Fibroblast of lung (primary cell): Measurements from ENCODE around the gene NCR2. TPM values are rescaled to one million over a fixed set of nuclear protein-coding genes. Genes with fewer than 3 reads are reported as not detected.
A peak's percentile ranks its signal among the peaks of the same experiment; 100 is the strongest.

ENCODE experiments used
- DNase-seq, 2 donors: peaks; one replicate each; pipeline versions ENCODE4 v3.0.0 to v3.0.0-alpha.2; 2010; ENCODE audit warnings: low read depth in 2 of 2
- H2AFZ ChIP-seq: 2 replicates; pipeline ENCODE4 v1.5.1; 2012; ENCODE audit warnings: low read length, control low read depth, inconsistent platforms
- H3K27ac ChIP-seq: 2 replicates; pipeline ENCODE4 v1.5.1; 2011; ENCODE audit warnings: low read length, control low read depth; ENCODE audit not compliant: insufficient read depth
- H3K27me3 ChIP-seq: 2 replicates; pipeline ENCODE4 v1.5.1; 2011; ENCODE audit warnings: mild to moderate bottlenecking, low read length; ENCODE audit not compliant: control insufficient read depth, insufficient read depth
- H3K36me3 ChIP-seq: 2 replicates; pipeline ENCODE4 v1.5.1; 2011; ENCODE audit warnings: low read length; ENCODE audit not compliant: control insufficient read depth, insufficient read depth
- H3K4me1 ChIP-seq: 2 replicates; pipeline ENCODE4 v1.5.1; 2011; ENCODE audit warnings: low read length; ENCODE audit not compliant: control insufficient read depth, insufficient read depth; ENCODE audit errors: extremely low read depth
- H3K4me2 ChIP-seq: 2 replicates; pipeline ENCODE4 v1.5.1; 2011; ENCODE audit warnings: low read length, control low read depth; ENCODE audit not compliant: insufficient read depth; ENCODE audit errors: extremely low read depth
- H3K4me3 ChIP-seq, 4 experiments: fragments of 200-600 bp in 1 of 4; sonication (generic) in 1 of 4; replicated peaks in 1 of 4; 2 replicates each; pipeline ENCODE4 v1.5.1; 2011 to 2016; ENCODE audit warnings: low read length in 4 of 4, low read depth in 3 of 4, mild to moderate bottlenecking in 3 of 4, control low read depth in 2 of 4, inconsistent platforms in 1 of 4, mixed read lengths in 1 of 4; ENCODE audit not compliant: insufficient read depth in 1 of 4; ENCODE audit errors: control extremely low read depth in 1 of 4
- H3K79me2 ChIP-seq: 2 replicates; pipeline ENCODE4 v1.5.1; 2012; ENCODE audit warnings: mild to moderate bottlenecking, low read length, inconsistent platforms; ENCODE audit not compliant: control insufficient read depth, insufficient read depth
- H3K9ac ChIP-seq: 2 replicates; pipeline ENCODE4 v1.5.1; 2011; ENCODE audit warnings: mild to moderate bottlenecking, low read length, control low read depth; ENCODE audit not compliant: insufficient read depth
- H3K9me3 ChIP-seq: 2 replicates; pipeline ENCODE4 v1.5.1; 2012; ENCODE audit warnings: low read depth, low read length; ENCODE audit not compliant: control insufficient read depth, insufficient read depth
- H4K20me1 ChIP-seq: 2 replicates; pipeline ENCODE4 v1.5.1; 2011; ENCODE audit warnings: low read length; ENCODE audit not compliant: control insufficient read depth, insufficient read depth; ENCODE audit errors: extremely low read depth
- EZH2 ChIP-seq: IDR thresholded peaks from 2 replicates; pipeline ENCODE4 v1.5.1; 2012; ENCODE audit warnings: low read length, control low read depth, mild to moderate bottlenecking; ENCODE audit errors: missing control alignments
- polyA plus RNA-seq, 2 donors: library from polyadenylated mRNA; depleted of rRNA in 1 of 2; stranded (reverse) in 1 of 2; unstranded in 1 of 2; fragments of >200 nt; gene quantifications; 2 replicates each; pipeline ENCODE4 v1.2.1, GENCODE V29; 2011 to 2012; ENCODE audit warnings: missing spikeins in 1 of 2
- total RNA-seq: library from RNA; depleted of rRNA; stranded (reverse); fragments of >200 nt; gene quantifications from 2 replicates; pipeline ENCODE4 v1.2.1, GENCODE V29; 2014
- TF ChIP-seq, protein P1 (sequence below), 2 donors: IDR thresholded peaks in 1 of 2; conservative IDR thresholded peaks in 1 of 2; 1 replicate in 1 of 2; 2 replicates in 1 of 2; pipeline ENCODE4 v1.5.1; 2011 to 2012; ENCODE audit warnings: low read length in 2 of 2, control low read depth in 1 of 2, inconsistent platforms in 1 of 2, low read depth in 1 of 2, mild to moderate bottlenecking in 1 of 2

The NCR2 gene
- total and polyA plus RNA-seq, 2 donors (not counting 1 experiment from before 2014, with no cell fraction given), result not detected

DNA sequence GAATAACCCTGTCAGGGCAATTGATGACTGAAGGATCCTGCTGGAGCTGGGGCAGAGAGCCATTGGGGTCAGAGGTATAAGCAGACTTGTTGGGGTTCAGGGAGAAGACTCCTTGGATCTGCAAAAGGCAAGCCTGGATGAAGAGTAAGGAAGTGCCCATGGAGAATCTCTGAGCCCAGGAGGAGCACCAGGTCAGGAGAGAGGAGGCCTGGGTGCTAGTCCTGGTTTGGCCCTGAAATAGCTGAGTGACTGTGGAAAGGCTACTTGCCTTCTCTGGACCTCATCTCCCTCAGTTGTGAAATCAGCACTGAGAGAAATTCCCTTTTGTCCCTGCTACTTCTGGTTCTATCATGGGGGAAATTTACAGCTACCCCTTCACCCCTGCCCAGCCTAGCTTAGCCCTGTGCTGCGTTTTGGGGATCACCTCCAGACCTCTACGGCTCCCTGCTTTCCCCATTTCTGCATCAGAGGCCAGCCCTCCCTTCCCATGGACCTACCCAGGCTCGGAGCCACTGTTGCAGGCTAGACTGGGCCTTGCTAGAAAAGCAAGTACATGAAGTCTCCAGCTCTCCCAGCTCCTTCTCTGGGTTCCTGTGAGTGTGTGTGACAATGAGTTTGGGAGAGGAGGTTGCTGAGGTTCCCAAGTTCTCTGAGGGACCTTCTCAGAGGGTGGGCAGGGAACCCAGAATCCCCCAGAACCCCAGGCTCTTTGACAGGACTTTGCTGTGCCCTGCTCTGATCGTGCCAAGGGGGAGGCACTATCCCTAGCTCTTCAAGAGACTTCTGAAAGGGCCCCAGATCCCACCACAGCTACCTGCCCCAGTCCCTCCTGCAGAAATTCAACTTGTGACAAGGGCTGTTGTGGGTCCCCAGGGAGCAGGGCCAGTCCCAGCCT is 2.3 kb upstream of the NCR2 start:
- no peaks in the 10 kb centered on the region for H3K9me3 ChIP-seq
- H3K4me2 ChIP-seq, result no peak overlapping the region
- no peak for DNase-seq
- H2AFZ ChIP-seq, result no peak overlapping the region
- H3K4me1 ChIP-seq, result no peaks in the 10 kb centered on the region
- no peak overlapping the region for H3K27ac ChIP-seq
- H3K4me3 ChIP-seq, result no peak overlapping the region
- H3K9ac ChIP-seq, result no peak overlapping the region
- H4K20me1 ChIP-seq, result no peaks in the 10 kb centered on the region
- H3K27me3 ChIP-seq, result no peaks in the 10 kb centered on the region
- H3K36me3 ChIP-seq, result no peaks in the 10 kb centered on the region
- TF ChIP-seq, protein P1, sequence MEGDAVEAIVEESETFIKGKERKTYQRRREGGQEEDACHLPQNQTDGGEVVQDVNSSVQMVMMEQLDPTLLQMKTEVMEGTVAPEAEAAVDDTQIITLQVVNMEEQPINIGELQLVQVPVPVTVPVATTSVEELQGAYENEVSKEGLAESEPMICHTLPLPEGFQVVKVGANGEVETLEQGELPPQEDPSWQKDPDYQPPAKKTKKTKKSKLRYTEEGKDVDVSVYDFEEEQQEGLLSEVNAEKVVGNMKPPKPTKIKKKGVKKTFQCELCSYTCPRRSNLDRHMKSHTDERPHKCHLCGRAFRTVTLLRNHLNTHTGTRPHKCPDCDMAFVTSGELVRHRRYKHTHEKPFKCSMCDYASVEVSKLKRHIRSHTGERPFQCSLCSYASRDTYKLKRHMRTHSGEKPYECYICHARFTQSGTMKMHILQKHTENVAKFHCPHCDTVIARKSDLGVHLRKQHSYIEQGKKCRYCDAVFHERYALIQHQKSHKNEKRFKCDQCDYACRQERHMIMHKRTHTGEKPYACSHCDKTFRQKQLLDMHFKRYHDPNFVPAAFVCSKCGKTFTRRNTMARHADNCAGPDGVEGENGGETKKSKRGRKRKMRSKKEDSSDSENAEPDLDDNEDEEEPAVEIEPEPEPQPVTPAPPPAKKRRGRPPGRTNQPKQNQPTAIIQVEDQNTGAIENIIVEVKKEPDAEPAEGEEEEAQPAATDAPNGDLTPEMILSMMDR (conservative IDR thresholded peaks at IDR 0.05 in 1 of 2, IDR thresholded peaks at IDR 0.05 in 1 of 2; ENCODE audit: low read depth in 1 of 2, low read length in 2 of 2), result no peak
- TF ChIP-seq EZH2, result no peak
- H3K79me2 ChIP-seq, result no peaks in the 10 kb centered on the region

GRCh38 chr6:41334482-41335040 is 847 bp upstream of the NCR2 start:
- Histone ChIP-seq H3K27ac (no peak overlapping the region), H3K79me2 (no peaks in the 10 kb centered on the region), H3K36me3 (no peaks in the 10 kb centered on the region), H3K9ac (no peak overlapping the region), H3K4me3 (no peak overlapping the region), H4K20me1 (no peaks in the 10 kb centered on the region), H3K9me3 (no peaks in the 10 kb centered on the region), H3K4me2 (no peak overlapping the region), H3K27me3 (no peaks in the 10 kb centered on the region), H2AFZ (no peak overlapping the region), H3K4me1 (no peaks in the 10 kb centered on the region)
- no peak for DNase-seq
- TF ChIP-seq, protein P1 (conservative IDR thresholded peaks at IDR 0.05 in 1 of 2, IDR thresholded peaks at IDR 0.05 in 1 of 2; ENCODE audit: low read depth in 1 of 2, low read length in 2 of 2), result peak in 1 of 2 donors; percentile 21
- TF ChIP-seq EZH2, result no peak

GRCh38 chr6:41335943-41336342 is 535 bp downstream of the NCR2 start:
- no peak overlapping the region for H3K4me2 ChIP-seq
- DNase-seq, result no peak
- H3K9me3 ChIP-seq, result no peaks in the 10 kb centered on the region
- no peak overlapping the region for H3K27ac ChIP-seq
- H3K27me3 ChIP-seq, result no peaks in the 10 kb centered on the region
- no peak overlapping the region for H2AFZ ChIP-seq
- no peaks in the 10 kb centered on the region for H3K4me1 ChIP-seq
- no peaks in the 10 kb centered on the region for H3K79me2 ChIP-seq
- no peaks in the 10 kb centered on the region for H3K36me3 ChIP-seq
- H4K20me1 ChIP-seq, result no peaks in the 10 kb centered on the region
- no peak for TF ChIP-seq EZH2
- TF ChIP-seq, protein P1 (conservative IDR thresholded peaks at IDR 0.05 in 1 of 2, IDR thresholded peaks at IDR 0.05 in 1 of 2; ENCODE audit: low read depth in 1 of 2, low read length in 2 of 2), result no peak
- H3K9ac ChIP-seq, result no peak overlapping the region
- no peak overlapping the region for H3K4me3 ChIP-seq
